ENCODE results near the gene AMBRA1. TPM values are rescaled to one million over a fixed set of nuclear protein-coding genes. Genes with fewer than 3 reads are reported as not detected.

The AMBRA1 gene
- total RNA-seq, 1 donor from 2014 or later, result 36.9 TPM

DNA sequence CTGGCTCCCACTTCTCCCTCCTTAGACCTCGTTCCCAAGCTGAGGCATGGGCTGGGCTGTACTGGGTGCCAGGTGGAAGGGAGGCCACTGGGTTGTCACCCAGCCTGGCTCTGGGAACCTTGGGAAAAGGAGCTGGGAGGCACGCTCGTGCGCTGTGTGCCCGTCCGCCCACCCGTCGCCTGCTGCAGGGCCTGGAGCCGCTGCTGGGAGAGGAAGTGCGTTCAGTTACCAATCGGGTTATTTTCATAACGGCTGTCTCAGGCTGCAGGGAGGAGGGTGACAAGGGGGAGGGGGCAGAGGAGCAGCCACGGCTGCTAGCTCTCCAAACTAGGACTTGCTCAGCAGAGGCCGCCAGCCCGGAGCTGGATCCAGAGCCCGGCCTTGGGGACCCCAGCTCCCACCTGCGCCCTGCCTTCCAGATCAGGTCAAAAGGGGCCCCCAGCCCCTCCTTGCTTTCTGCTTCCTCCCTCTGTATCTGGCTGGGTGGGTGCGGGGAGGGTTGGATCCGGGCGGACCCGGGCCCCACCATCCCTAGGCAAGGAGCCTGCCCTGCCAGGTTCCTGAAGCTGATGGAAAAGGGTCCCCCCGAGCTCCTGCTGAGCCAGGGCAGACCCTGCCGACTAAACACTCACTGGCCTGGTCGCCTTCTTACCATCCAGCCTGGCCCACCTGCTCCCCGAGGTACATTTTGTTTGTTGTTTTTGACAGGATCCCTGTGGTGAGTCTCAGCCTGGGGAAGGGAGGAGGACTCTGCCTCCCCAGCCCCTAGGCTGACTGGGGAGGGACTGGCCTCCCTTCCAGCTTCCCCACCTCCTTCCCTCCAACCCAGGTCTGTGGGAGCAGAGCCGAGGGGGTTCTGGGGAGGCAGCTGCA is 232.3 kb downstream of the AMBRA1 start:
- Mint-ChIP-seq H3K4me1 (ENCODE audit: unreplicated experiment) (peaks cover 23% of the 10 kb centered on the region), H3K4me3 (ENCODE audit: unreplicated experiment) (no peak overlapping the region), H3K9me3 (ENCODE audit: unreplicated experiment) (no peaks in the 10 kb centered on the region), H3K27me3 (ENCODE audit: unreplicated experiment) (peaks cover 9% of the 10 kb centered on the region), H3K27ac (ENCODE audit: unreplicated experiment) (peak overlapping the region; percentile 84), H3K36me3 (ENCODE audit: low read depth, unreplicated experiment) (peaks cover 3% of the 10 kb centered on the region)
- no peak for DNase-seq (ENCODE audit: low spot score)
- TF ChIP-seq, protein P1, sequence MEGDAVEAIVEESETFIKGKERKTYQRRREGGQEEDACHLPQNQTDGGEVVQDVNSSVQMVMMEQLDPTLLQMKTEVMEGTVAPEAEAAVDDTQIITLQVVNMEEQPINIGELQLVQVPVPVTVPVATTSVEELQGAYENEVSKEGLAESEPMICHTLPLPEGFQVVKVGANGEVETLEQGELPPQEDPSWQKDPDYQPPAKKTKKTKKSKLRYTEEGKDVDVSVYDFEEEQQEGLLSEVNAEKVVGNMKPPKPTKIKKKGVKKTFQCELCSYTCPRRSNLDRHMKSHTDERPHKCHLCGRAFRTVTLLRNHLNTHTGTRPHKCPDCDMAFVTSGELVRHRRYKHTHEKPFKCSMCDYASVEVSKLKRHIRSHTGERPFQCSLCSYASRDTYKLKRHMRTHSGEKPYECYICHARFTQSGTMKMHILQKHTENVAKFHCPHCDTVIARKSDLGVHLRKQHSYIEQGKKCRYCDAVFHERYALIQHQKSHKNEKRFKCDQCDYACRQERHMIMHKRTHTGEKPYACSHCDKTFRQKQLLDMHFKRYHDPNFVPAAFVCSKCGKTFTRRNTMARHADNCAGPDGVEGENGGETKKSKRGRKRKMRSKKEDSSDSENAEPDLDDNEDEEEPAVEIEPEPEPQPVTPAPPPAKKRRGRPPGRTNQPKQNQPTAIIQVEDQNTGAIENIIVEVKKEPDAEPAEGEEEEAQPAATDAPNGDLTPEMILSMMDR (IDR thresholded peaks at IDR 0.05; ENCODE audit: unreplicated experiment), result no peak

DNA sequence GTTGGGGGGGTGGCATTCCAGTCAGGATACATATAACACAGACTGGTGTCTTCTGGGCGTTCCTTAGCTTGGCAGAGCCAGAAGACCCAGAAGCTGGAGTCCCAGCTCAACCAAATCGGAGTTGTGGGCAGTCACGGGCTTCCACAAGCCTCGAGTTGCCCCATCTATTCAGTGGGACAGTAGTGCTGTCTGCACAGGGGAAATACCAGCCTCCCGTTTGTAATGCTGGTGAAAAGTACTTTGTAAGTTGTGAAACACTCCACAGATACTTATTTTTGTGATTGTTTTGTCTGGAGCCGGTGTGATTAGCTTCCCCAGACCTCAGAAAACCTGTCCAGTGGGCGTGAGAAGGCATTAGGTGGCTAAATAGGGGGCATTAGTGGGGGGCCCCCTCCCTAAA is 232.9 kb downstream of the AMBRA1 start:
- DNase-seq (ENCODE audit: low spot score), result no peak
- H3K4me3 Mint-ChIP-seq (ENCODE audit: unreplicated experiment), result peak overlapping the region; percentile 51
- H3K36me3 Mint-ChIP-seq (ENCODE audit: low read depth, unreplicated experiment), result peaks cover 3% of the 10 kb centered on the region
- H3K27ac Mint-ChIP-seq (ENCODE audit: unreplicated experiment), result peak overlapping the region; percentile 82
- peaks cover 9% of the 10 kb centered on the region for H3K27me3 Mint-ChIP-seq (ENCODE audit: unreplicated experiment)
- TF ChIP-seq, protein P1 (IDR thresholded peaks at IDR 0.05; ENCODE audit: unreplicated experiment), result no peak
- H3K9me3 Mint-ChIP-seq (ENCODE audit: unreplicated experiment), result no peaks in the 10 kb centered on the region
- peaks cover 23% of the 10 kb centered on the region for H3K4me1 Mint-ChIP-seq (ENCODE audit: unreplicated experiment)

DNA sequence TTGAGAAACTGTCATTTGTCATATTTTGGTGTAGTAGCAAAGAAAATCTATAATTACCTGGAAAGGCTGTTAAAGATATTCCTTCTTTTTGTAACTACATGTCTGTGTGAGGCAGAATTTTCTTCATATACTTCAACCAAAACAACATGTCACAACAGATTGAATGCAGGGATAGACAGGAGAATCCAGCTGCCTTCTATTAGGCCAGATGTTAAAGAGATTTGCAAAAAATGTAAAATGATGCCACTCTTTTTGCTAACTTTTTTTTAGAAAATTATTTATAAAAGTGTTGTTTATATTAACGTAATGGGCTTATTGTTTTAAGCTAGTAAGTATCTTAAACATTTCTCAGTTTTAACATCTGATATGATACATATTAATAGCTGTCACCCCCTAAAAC is 233.9 kb downstream of the AMBRA1 start:
- DNase-seq (ENCODE audit: low spot score), result no peak
- Mint-ChIP-seq H3K27ac (ENCODE audit: unreplicated experiment) (no peak overlapping the region), H3K36me3 (ENCODE audit: low read depth, unreplicated experiment) (peaks cover 3% of the 10 kb centered on the region), H3K27me3 (ENCODE audit: unreplicated experiment) (peaks cover 3% of the 10 kb centered on the region), H3K4me1 (ENCODE audit: unreplicated experiment) (peaks cover 23% of the 10 kb centered on the region), H3K9me3 (ENCODE audit: unreplicated experiment) (no peaks in the 10 kb centered on the region), H3K4me3 (ENCODE audit: unreplicated experiment) (no peak overlapping the region)
- TF ChIP-seq, protein P1 (IDR thresholded peaks at IDR 0.05; ENCODE audit: unreplicated experiment), result no peak

DNA sequence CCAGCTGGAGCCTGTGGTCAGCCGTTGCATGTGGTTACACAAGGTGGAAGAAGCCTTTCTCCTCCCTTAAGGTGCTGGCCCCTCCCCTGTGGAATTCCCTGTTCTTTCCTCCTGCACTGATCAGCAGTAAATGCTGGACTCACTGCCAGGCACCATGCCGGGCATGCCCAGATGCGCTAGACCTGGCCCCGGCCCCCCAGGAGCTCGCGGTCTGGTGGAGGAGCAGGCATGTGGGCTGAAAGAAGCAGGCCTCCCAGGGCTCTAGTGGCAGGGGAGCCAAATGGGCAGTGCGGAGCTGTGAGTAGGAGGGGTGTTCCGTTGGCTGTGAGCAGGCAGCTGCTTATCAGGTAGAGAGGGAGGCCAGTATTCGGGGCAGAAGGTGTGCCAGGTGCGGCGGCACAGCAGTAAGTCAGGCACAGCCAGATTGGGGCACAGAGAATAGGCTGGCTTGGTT is 236.3 kb downstream of the AMBRA1 start:
- Mint-ChIP-seq H3K4me1 (ENCODE audit: unreplicated experiment) (peaks cover 19% of the 10 kb centered on the region), H3K9me3 (ENCODE audit: unreplicated experiment) (no peaks in the 10 kb centered on the region), H3K27me3 (ENCODE audit: unreplicated experiment) (peaks cover 6% of the 10 kb centered on the region), H3K4me3 (ENCODE audit: unreplicated experiment) (no peak overlapping the region), H3K36me3 (ENCODE audit: low read depth, unreplicated experiment) (peaks cover 10% of the 10 kb centered on the region), H3K27ac (ENCODE audit: unreplicated experiment) (no peak overlapping the region)
- no peak for DNase-seq (ENCODE audit: low spot score)
- TF ChIP-seq, protein P1 (IDR thresholded peaks at IDR 0.05; ENCODE audit: unreplicated experiment), result no peak

DNA sequence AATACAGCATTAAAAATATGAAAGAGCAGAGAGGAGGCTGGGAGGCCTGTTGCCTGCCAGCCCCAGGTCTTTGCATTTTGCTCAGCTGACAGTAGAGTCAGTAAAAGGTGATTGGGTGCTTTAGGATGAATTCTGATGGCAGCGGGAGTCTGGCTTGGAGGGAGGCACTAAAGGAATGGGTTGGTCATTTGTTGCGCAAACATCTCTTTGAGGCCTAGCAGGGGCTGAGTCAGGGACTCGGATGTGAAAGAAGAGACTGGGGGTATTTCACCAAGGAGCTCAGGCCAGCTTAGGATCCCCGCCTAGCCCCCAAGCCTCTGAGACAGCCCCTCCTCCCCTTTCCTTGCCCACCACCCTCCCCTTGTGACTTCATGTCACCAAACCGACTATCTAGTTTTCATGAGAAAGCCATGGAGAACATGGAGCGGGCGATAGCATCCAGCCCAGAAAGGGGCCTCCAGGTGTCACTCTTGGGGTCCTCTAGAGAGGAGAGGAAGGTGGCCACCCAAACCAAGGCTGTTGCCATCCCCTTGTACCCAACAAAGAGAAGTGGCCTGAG is 236.8 kb downstream of the AMBRA1 start:
- Mint-ChIP-seq H3K27ac (ENCODE audit: unreplicated experiment) (peak overlapping the region; percentile 48), H3K27me3 (ENCODE audit: unreplicated experiment) (peaks cover 6% of the 10 kb centered on the region), H3K4me3 (ENCODE audit: unreplicated experiment) (peak overlapping the region; percentile 62), H3K36me3 (ENCODE audit: low read depth, unreplicated experiment) (peaks cover 10% of the 10 kb centered on the region), H3K9me3 (ENCODE audit: unreplicated experiment) (no peaks in the 10 kb centered on the region), H3K4me1 (ENCODE audit: unreplicated experiment) (peaks cover 16% of the 10 kb centered on the region)
- no peak for DNase-seq (ENCODE audit: low spot score)
- TF ChIP-seq, protein P1 (IDR thresholded peaks at IDR 0.05; ENCODE audit: unreplicated experiment), result no peak
